AG04450 (cell line): Measurements from ENCODE around the gene FRMPD1. TPM values are rescaled to one million over a fixed set of nuclear protein-coding genes. Genes with fewer than 3 reads are reported as not detected.

Experiments
- CTCF ChIA-PET: fragments of 300-600, 350-600 bp; formaldehyde crosslinking; extraction: SDS; loops from one replicate; lab custom pipeline; 2022; ENCODE audit warnings: antibody characterized with exemption, inconsistent platforms; lab: Charles Lee
- POLR2A ChIA-PET: fragments of 350-600 bp; formaldehyde crosslinking; extraction: SDS; loops from one replicate; lab custom pipeline; 2021; ENCODE audit warnings: antibody characterized with exemption, inconsistent platforms; lab: Yijun Ruan, JAX
- DNase-seq: peaks from one replicate; pipeline ENCODE4 v3.0.0-alpha.2; 2011; ENCODE audit warnings: low read depth, low spot score
- H3K27ac ChIP-seq: one replicate; pipeline ENCODE4 v1.5.1; 2012; ENCODE audit warnings: low read depth, low read length, control low read depth
- H3K27me3 ChIP-seq: one replicate; pipeline ENCODE4 v1.6.0; 2012; ENCODE audit warnings: low read length; ENCODE audit not compliant: control insufficient read depth, insufficient read depth
- H3K4me3 ChIP-seq: 2 replicates; pipeline ENCODE4 v1.5.1; 2011; ENCODE audit warnings: mild to moderate bottlenecking, low read depth, low read length, control low read depth
- H3K9me3 ChIP-seq: 2 replicates; pipeline ENCODE4 v1.5.1; 2012; ENCODE audit warnings: low read length; ENCODE audit not compliant: control insufficient read depth, insufficient read depth
- CTCF ChIP-seq: IDR thresholded peaks from 2 replicates; pipeline ENCODE4 v1.5.1; 2011; ENCODE audit warnings: low read depth, low read length, control low read depth, inconsistent platforms
- polyA plus RNA-seq: library from polyadenylated mRNA; depleted of rRNA; stranded (reverse); fragments of >200 nt; gene quantifications from 2 replicates; pipeline ENCODE4 v1.2.3, GENCODE V29; 2011

The FRMPD1 gene
- polyA plus RNA-seq, 1 experiment, result not detected

GRCh38 chr9:37632479-37632878, 18.3 kb upstream of the FRMPD1 start:
- DNase-seq, result no peak
- ChIA-PET CTCF (no interaction called here), POLR2A (no interaction called here)
- H3K9me3 ChIP-seq, result no peaks in the 10 kb centered on the region; the same call in 1 of the 2 replicates
- peaks cover 6% of the 10 kb centered on the region for H3K27me3 ChIP-seq
- no peak overlapping the region for H3K4me3 ChIP-seq
- no peak for TF ChIP-seq CTCF
- H3K27ac ChIP-seq, result no peak overlapping the region

GRCh38 chr9:37635808-37636207, 14.9 kb upstream of the FRMPD1 start:
- CTCF ChIA-PET, result no interaction called here
- H3K27ac ChIP-seq, result no peak overlapping the region
- DNase-seq, result no peak
- H3K9me3 ChIP-seq, result no peaks in the 10 kb centered on the region; the same call in 1 of the 2 replicates
- no peak overlapping the region for H3K4me3 ChIP-seq
- TF ChIP-seq CTCF, result no peak
- POLR2A ChIA-PET, result no interaction called here
- H3K27me3 ChIP-seq, result peaks cover 7% of the 10 kb centered on the region

GRCh38 chr9:37636511-37637448, 14.0 kb upstream of the FRMPD1 start:
- ChIA-PET CTCF (no interaction called here), POLR2A (no interaction called here)
- no peak overlapping the region for H3K27ac ChIP-seq
- DNase-seq, result no peak
- H3K9me3 ChIP-seq, result no peaks in the 10 kb centered on the region; the same call in 1 of the 2 replicates
- H3K27me3 ChIP-seq, result peaks cover 13% of the 10 kb centered on the region
- TF ChIP-seq CTCF, result no peak
- H3K4me3 ChIP-seq, result no peak overlapping the region

- H3K27ac ChIP-seq, result no peak overlapping the region
- no peak overlapping the region for H3K4me3 ChIP-seq
- DNase-seq, result no peak
- TF ChIP-seq CTCF, result no peak
- CTCF ChIA-PET, result no interaction called here
- no peaks in the 10 kb centered on the region; the same call in 1 of the 2 replicates for H3K9me3 ChIP-seq
- peaks cover 19% of the 10 kb centered on the region for H3K27me3 ChIP-seq
- POLR2A ChIA-PET, result no interaction called here
These were observed 11.5 kb upstream of the FRMPD1 start for GRCh38 chr9:37639109-37639762.

GRCh38 chr9:37639841-37640240, 10.9 kb upstream of the FRMPD1 start:
- ChIA-PET POLR2A (no interaction called here), CTCF (no interaction called here)
- Histone ChIP-seq H3K27ac (no peak overlapping the region), H3K4me3 (no peak overlapping the region), H3K27me3 (peaks cover 23% of the 10 kb centered on the region), H3K9me3 (no peaks in the 10 kb centered on the region; the same call in 1 of the 2 replicates)
- no peak for DNase-seq
- no peak for TF ChIP-seq CTCF
